Thyroid gland (tissue), 4 donors: Measurements from ENCODE around the gene STMP1.

Experiments used
- POLR2A ChIP-seq, 2 donors: fragments of 450-650 bp; IDR thresholded peaks; one replicate each; pipeline ENCODE4 v1.6.1; 2017; ENCODE audit warnings: antibody characterized with exemption in 2 of 2, mild to moderate bottlenecking in 2 of 2, moderate library complexity in 1 of 2
- TF ChIP-seq, protein P1 (sequence below), 6 experiments: fragments of 200-600 bp in 3 of 6; fragments of 450-650 bp in 3 of 6; sonication (generic) in 3 of 6; IDR thresholded peaks; one replicate each; pipeline ENCODE4 v1.5.1; 2016 to 2019; ENCODE audit warnings: antibody characterized with exemption in 6 of 6, mild to moderate bottlenecking in 2 of 6, inconsistent platforms in 1 of 6, moderate library complexity in 1 of 6

DNA sequence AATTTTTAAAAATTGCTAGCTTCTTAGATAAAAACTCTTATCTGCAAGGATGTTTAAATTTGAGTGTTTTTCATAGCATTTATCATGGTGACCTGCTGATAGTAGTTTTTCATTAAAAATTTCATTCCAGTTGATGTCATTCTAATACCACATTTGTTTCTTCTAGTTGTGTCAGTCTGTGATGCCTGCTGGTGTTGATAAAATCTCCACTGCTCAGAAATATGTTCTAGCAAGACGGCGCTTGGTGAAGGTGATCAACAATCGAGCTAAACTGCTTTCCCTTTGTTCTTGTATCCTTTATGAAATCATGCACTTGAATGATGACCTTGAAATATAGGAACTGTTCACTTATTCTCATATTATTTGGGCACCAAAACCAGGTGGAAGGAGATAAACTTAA, 17.6 kb upstream of the STMP1 start:
- TF ChIP-seq POLR2A (IDR thresholded peaks at IDR 0.05): no peak
- TF ChIP-seq, protein P1, sequence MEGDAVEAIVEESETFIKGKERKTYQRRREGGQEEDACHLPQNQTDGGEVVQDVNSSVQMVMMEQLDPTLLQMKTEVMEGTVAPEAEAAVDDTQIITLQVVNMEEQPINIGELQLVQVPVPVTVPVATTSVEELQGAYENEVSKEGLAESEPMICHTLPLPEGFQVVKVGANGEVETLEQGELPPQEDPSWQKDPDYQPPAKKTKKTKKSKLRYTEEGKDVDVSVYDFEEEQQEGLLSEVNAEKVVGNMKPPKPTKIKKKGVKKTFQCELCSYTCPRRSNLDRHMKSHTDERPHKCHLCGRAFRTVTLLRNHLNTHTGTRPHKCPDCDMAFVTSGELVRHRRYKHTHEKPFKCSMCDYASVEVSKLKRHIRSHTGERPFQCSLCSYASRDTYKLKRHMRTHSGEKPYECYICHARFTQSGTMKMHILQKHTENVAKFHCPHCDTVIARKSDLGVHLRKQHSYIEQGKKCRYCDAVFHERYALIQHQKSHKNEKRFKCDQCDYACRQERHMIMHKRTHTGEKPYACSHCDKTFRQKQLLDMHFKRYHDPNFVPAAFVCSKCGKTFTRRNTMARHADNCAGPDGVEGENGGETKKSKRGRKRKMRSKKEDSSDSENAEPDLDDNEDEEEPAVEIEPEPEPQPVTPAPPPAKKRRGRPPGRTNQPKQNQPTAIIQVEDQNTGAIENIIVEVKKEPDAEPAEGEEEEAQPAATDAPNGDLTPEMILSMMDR (IDR thresholded peaks at IDR 0.05): no peak
